ENCODE measurements around the gene SLC27A1.

The SLC27A1 gene

GRCh38 chr19:17544418-17544817 is 74.1 kb downstream of the SLC27A1 start:
- DNase-seq, result no peak
- Histone ChIP-seq H3K4ac (ENCODE audit: low read depth in 1 of 2, low read length in 2 of 2) (no peak overlapping the region), H3K36me3 (ENCODE audit: control insufficient read depth in 1 of 2, insufficient read depth in 2 of 2, low read depth in 1 of 2, low read length in 2 of 2) (no peaks in the 10 kb centered on the region), H2BK5ac (ENCODE audit: low read depth, low read length, poor library complexity, severe bottlenecking) (no peak overlapping the region), H4K8ac (ENCODE audit: low read length) (no peak overlapping the region), H3K23ac (ENCODE audit: low read length in 2 of 2) (no peak overlapping the region), H2BK12ac (ENCODE audit: low read length in 2 of 2) (no peak overlapping the region), H2BK120ac (ENCODE audit: low read depth, low read length) (no peak overlapping the region), H3K27me3 (ENCODE audit: control insufficient read depth in 1 of 2, insufficient read depth in 1 of 2, low read length in 2 of 2) (peaks cover 0 to 11% of the 10 kb centered on the region in 2 experiments), H3K27ac (ENCODE audit: low read length, poor library complexity, severe bottlenecking) (no peak overlapping the region), H3K4me3 (ENCODE audit: insufficient read depth in 1 of 2, low read depth in 1 of 2, low read length in 2 of 2) (peak overlapping the region in 1 of 2 experiments; percentile 6), H2AFZ (ENCODE audit: low read depth, low read length) (no peak overlapping the region), H2BK15ac (ENCODE audit: low read depth, poor library complexity, severe bottlenecking) (no peak overlapping the region), H3K9ac (ENCODE audit: low read length) (no peak overlapping the region), H3K9me3 (ENCODE audit: control insufficient read depth, low read length) (peaks cover 2% of the 10 kb centered on the region), H3K79me1 (replicated peaks; ENCODE audit: low read length, poor library complexity, severe bottlenecking) (no peaks in the 10 kb centered on the region), H3K14ac (ENCODE audit: low read length in 2 of 2) (no peak overlapping the region), H3K4me2 (ENCODE audit: low read length, poor library complexity, severe bottlenecking) (no peak overlapping the region), H4K91ac (ENCODE audit: low read length) (no peak overlapping the region), H3K18ac (ENCODE audit: low read depth in 1 of 2, low read length in 2 of 2) (no peak overlapping the region), H3K4me1 (ENCODE audit: control insufficient read depth, insufficient read depth, low read depth, low read length) (peaks cover 5% of the 10 kb centered on the region), H2AK5ac (ENCODE audit: low read length, severe bottlenecking) (no peak overlapping the region)
- WGBS, result 81% methylated on average over 4 of the region's 4 CpGs

- Histone ChIP-seq H3K23ac (ENCODE audit: low read length in 2 of 2) (peak overlapping the region in 1 of 2 experiments; percentile 69), H4K91ac (ENCODE audit: low read length) (no peak overlapping the region), H3K36me3 (ENCODE audit: control insufficient read depth in 1 of 2, insufficient read depth in 2 of 2, low read depth in 1 of 2, low read length in 2 of 2) (no peaks in the 10 kb centered on the region), H3K27ac (ENCODE audit: low read length, poor library complexity, severe bottlenecking) (no peak overlapping the region), H2BK120ac (ENCODE audit: low read depth, low read length) (no peak overlapping the region), H2BK15ac (ENCODE audit: low read depth, poor library complexity, severe bottlenecking) (no peak overlapping the region), H2BK12ac (ENCODE audit: low read length in 2 of 2) (no peak overlapping the region), H3K9me3 (ENCODE audit: control insufficient read depth, low read length) (no peaks in the 10 kb centered on the region), H3K79me1 (replicated peaks; ENCODE audit: low read length, poor library complexity, severe bottlenecking) (no peaks in the 10 kb centered on the region), H3K4me3 (ENCODE audit: insufficient read depth in 1 of 2, low read depth in 1 of 2, low read length in 2 of 2) (no peak overlapping the region), H3K9ac (ENCODE audit: low read length) (no peak overlapping the region), H2AK5ac (ENCODE audit: low read length, severe bottlenecking) (no peak overlapping the region), H3K4me2 (ENCODE audit: low read length, poor library complexity, severe bottlenecking) (no peak overlapping the region), H3K4ac (ENCODE audit: low read depth in 1 of 2, low read length in 2 of 2) (no peak overlapping the region), H2BK5ac (ENCODE audit: low read depth, low read length, poor library complexity, severe bottlenecking) (no peak overlapping the region), H3K27me3 (ENCODE audit: control insufficient read depth in 1 of 2, insufficient read depth in 1 of 2, low read length in 2 of 2) (no peaks in the 10 kb centered on the region), H3K4me1 (ENCODE audit: control insufficient read depth, insufficient read depth, low read depth, low read length) (no peaks in the 10 kb centered on the region), H2AFZ (ENCODE audit: low read depth, low read length) (peak overlapping the region; percentile 15), H3K18ac (ENCODE audit: low read depth in 1 of 2, low read length in 2 of 2) (no peak overlapping the region), H3K14ac (ENCODE audit: low read length in 2 of 2) (peak overlapping the region in 1 of 2 experiments; percentile 41), H4K8ac (ENCODE audit: low read length) (no peak overlapping the region)
- no peak for DNase-seq
- WGBS, result 92% methylated on average over 6 of the region's 6 CpGs
Observed at GRCh38 chr19:17548145-17548544, 77.8 kb downstream of the SLC27A1 start.

GRCh38 chr19:17549085-17549740 is 78.9 kb downstream of the SLC27A1 start:
- Histone ChIP-seq H3K4ac (ENCODE audit: low read depth in 1 of 2, low read length in 2 of 2) (no peak overlapping the region), H2BK5ac (ENCODE audit: low read depth, low read length, poor library complexity, severe bottlenecking) (no peak overlapping the region), H3K4me3 (ENCODE audit: insufficient read depth in 1 of 2, low read depth in 1 of 2, low read length in 2 of 2) (no peak overlapping the region), H3K27me3 (ENCODE audit: control insufficient read depth in 1 of 2, insufficient read depth in 1 of 2, low read length in 2 of 2) (no peaks in the 10 kb centered on the region), H4K8ac (ENCODE audit: low read length) (no peak overlapping the region), H3K4me2 (ENCODE audit: low read length, poor library complexity, severe bottlenecking) (no peak overlapping the region), H3K4me1 (ENCODE audit: control insufficient read depth, insufficient read depth, low read depth, low read length) (peaks cover 2% of the 10 kb centered on the region), H2BK120ac (ENCODE audit: low read depth, low read length) (no peak overlapping the region), H3K9ac (ENCODE audit: low read length) (no peak overlapping the region), H3K79me1 (replicated peaks; ENCODE audit: low read length, poor library complexity, severe bottlenecking) (no peaks in the 10 kb centered on the region), H2BK12ac (ENCODE audit: low read length in 2 of 2) (no peak overlapping the region), H2AFZ (ENCODE audit: low read depth, low read length) (no peak overlapping the region), H3K18ac (ENCODE audit: low read depth in 1 of 2, low read length in 2 of 2) (no peak overlapping the region), H3K9me3 (ENCODE audit: control insufficient read depth, low read length) (no peaks in the 10 kb centered on the region), H3K36me3 (ENCODE audit: control insufficient read depth in 1 of 2, insufficient read depth in 2 of 2, low read depth in 1 of 2, low read length in 2 of 2) (no peaks in the 10 kb centered on the region), H2BK15ac (ENCODE audit: low read depth, poor library complexity, severe bottlenecking) (no peak overlapping the region), H3K14ac (ENCODE audit: low read length in 2 of 2) (no peak overlapping the region), H3K23ac (ENCODE audit: low read length in 2 of 2) (no peak overlapping the region), H4K91ac (ENCODE audit: low read length) (no peak overlapping the region), H2AK5ac (ENCODE audit: low read length, severe bottlenecking) (no peak overlapping the region), H3K27ac (ENCODE audit: low read length, poor library complexity, severe bottlenecking) (no peak overlapping the region)
- DNase-seq, result no peak
- WGBS, result 70% methylated on average over 5 of the region's 5 CpGs

- no peak overlapping the region for H3K18ac ChIP-seq (ENCODE audit: low read depth in 1 of 2, low read length in 2 of 2)
- H3K23ac ChIP-seq (ENCODE audit: low read length in 2 of 2), result no peak overlapping the region
- no peaks in the 10 kb centered on the region for H3K36me3 ChIP-seq (ENCODE audit: control insufficient read depth in 1 of 2, insufficient read depth in 2 of 2, low read depth in 1 of 2, low read length in 2 of 2)
- no peaks in the 10 kb centered on the region for H3K79me1 ChIP-seq (replicated peaks; ENCODE audit: low read length, poor library complexity, severe bottlenecking)
- no peak overlapping the region for H3K9ac ChIP-seq (ENCODE audit: low read length)
- H4K91ac ChIP-seq (ENCODE audit: low read length), result no peak overlapping the region
- H3K4ac ChIP-seq (ENCODE audit: low read depth in 1 of 2, low read length in 2 of 2), result no peak overlapping the region
- H3K27me3 ChIP-seq (ENCODE audit: control insufficient read depth in 1 of 2, insufficient read depth in 1 of 2, low read length in 2 of 2), result no peaks in the 10 kb centered on the region
- H3K4me2 ChIP-seq (ENCODE audit: low read length, poor library complexity, severe bottlenecking), result no peak overlapping the region
- H2BK12ac ChIP-seq (ENCODE audit: low read length in 2 of 2), result no peak overlapping the region
- no peak for DNase-seq
- H3K9me3 ChIP-seq (ENCODE audit: control insufficient read depth, low read length), result no peaks in the 10 kb centered on the region
- H3K14ac ChIP-seq (ENCODE audit: low read length in 2 of 2), result no peak overlapping the region
- H3K4me3 ChIP-seq (ENCODE audit: insufficient read depth in 1 of 2, low read depth in 1 of 2, low read length in 2 of 2), result no peak overlapping the region
- H2BK120ac ChIP-seq (ENCODE audit: low read depth, low read length), result no peak overlapping the region
- H2AFZ ChIP-seq (ENCODE audit: low read depth, low read length), result no peak overlapping the region
- no peak overlapping the region for H2BK5ac ChIP-seq (ENCODE audit: low read depth, low read length, poor library complexity, severe bottlenecking)
- H2BK15ac ChIP-seq (ENCODE audit: low read depth, poor library complexity, severe bottlenecking), result no peak overlapping the region
- H4K8ac ChIP-seq (ENCODE audit: low read length), result no peak overlapping the region
- WGBS, result no CpG with 5 or more reads among the region's 4 CpGs
- H2AK5ac ChIP-seq (ENCODE audit: low read length, severe bottlenecking), result no peak overlapping the region
- H3K27ac ChIP-seq (ENCODE audit: low read length, poor library complexity, severe bottlenecking), result no peak overlapping the region
- H3K4me1 ChIP-seq (ENCODE audit: control insufficient read depth, insufficient read depth, low read depth, low read length), result peaks cover 5% of the 10 kb centered on the region
Observed at GRCh38 chr19:17550076-17550667, 79.8 kb downstream of the SLC27A1 start.
